ENCODE data around the gene CCDC15. TPM values are rescaled to one million over a fixed set of nuclear protein-coding genes. Genes with fewer than 3 reads are reported as not detected.

Gene CCDC15
- total and polyA plus RNA-seq, 2 donors (not counting 1 experiment from before 2014, with no cell fraction given): 1.2 to 2.3 TPM

GRCh38 chr11:124943741-124944140, 10.3 kb upstream of the CCDC15 start:
- Histone ChIP-seq H3K79me2 (ENCODE audit: control insufficient read depth, insufficient read depth, low read length) (no peaks in the 10 kb centered on the region), H3K4me3 (replicated peaks in 1 of 4; ENCODE audit: control extremely low read depth in 1 of 4, insufficient read depth in 1 of 4, low read depth in 3 of 4, low read length in 4 of 4) (no peak overlapping the region), H3K36me3 (ENCODE audit: control insufficient read depth, insufficient read depth, low read length) (no peaks in the 10 kb centered on the region), H2AFZ (ENCODE audit: low read length) (no peak overlapping the region), H3K27me3 (ENCODE audit: control insufficient read depth, insufficient read depth, low read length) (no peaks in the 10 kb centered on the region), H3K4me1 (ENCODE audit: control insufficient read depth, extremely low read depth, insufficient read depth, low read length) (peaks cover 3% of the 10 kb centered on the region), H4K20me1 (ENCODE audit: control insufficient read depth, extremely low read depth, insufficient read depth, low read length) (no peaks in the 10 kb centered on the region), H3K9me3 (ENCODE audit: control insufficient read depth, insufficient read depth, low read depth, low read length) (no peaks in the 10 kb centered on the region), H3K27ac (ENCODE audit: insufficient read depth, low read length) (no peak overlapping the region), H3K9ac (ENCODE audit: insufficient read depth, low read length) (no peak overlapping the region), H3K4me2 (ENCODE audit: extremely low read depth, insufficient read depth, low read length) (no peak overlapping the region)
- no peak for TF ChIP-seq CTCF (conservative IDR thresholded peaks at IDR 0.05 in 1 of 2, IDR thresholded peaks at IDR 0.05 in 1 of 2; ENCODE audit: low read depth in 1 of 2, low read length in 2 of 2)
- no peak for TF ChIP-seq EZH2 (IDR thresholded peaks at IDR 0.05; ENCODE audit: low read length, missing control alignments)
- DNase-seq (ENCODE audit: low read depth in 2 of 2): no peak

GRCh38 chr11:124944565-124944964, 9.4 kb upstream of the CCDC15 start:
- peaks cover 3% of the 10 kb centered on the region for H3K4me1 ChIP-seq (ENCODE audit: control insufficient read depth, extremely low read depth, insufficient read depth, low read length)
- H3K36me3 ChIP-seq (ENCODE audit: control insufficient read depth, insufficient read depth, low read length): no peaks in the 10 kb centered on the region
- no peak overlapping the region for H3K9ac ChIP-seq (ENCODE audit: insufficient read depth, low read length)
- no peaks in the 10 kb centered on the region for H4K20me1 ChIP-seq (ENCODE audit: control insufficient read depth, extremely low read depth, insufficient read depth, low read length)
- H3K27me3 ChIP-seq (ENCODE audit: control insufficient read depth, insufficient read depth, low read length): no peaks in the 10 kb centered on the region
- DNase-seq (ENCODE audit: low read depth in 2 of 2): no peak
- H3K79me2 ChIP-seq (ENCODE audit: control insufficient read depth, insufficient read depth, low read length): no peaks in the 10 kb centered on the region
- no peak overlapping the region for H2AFZ ChIP-seq (ENCODE audit: low read length)
- no peak overlapping the region for H3K4me3 ChIP-seq (replicated peaks in 1 of 4; ENCODE audit: control extremely low read depth in 1 of 4, insufficient read depth in 1 of 4, low read depth in 3 of 4, low read length in 4 of 4)
- TF ChIP-seq EZH2 (IDR thresholded peaks at IDR 0.05; ENCODE audit: low read length, missing control alignments) (no peak), CTCF (conservative IDR thresholded peaks at IDR 0.05 in 1 of 2, IDR thresholded peaks at IDR 0.05 in 1 of 2; ENCODE audit: low read depth in 1 of 2, low read length in 2 of 2) (no peak)
- H3K4me2 ChIP-seq (ENCODE audit: extremely low read depth, insufficient read depth, low read length): no peak overlapping the region
- H3K27ac ChIP-seq (ENCODE audit: insufficient read depth, low read length): no peak overlapping the region
- H3K9me3 ChIP-seq (ENCODE audit: control insufficient read depth, insufficient read depth, low read depth, low read length): no peaks in the 10 kb centered on the region

- Histone ChIP-seq H3K79me2 (ENCODE audit: control insufficient read depth, insufficient read depth, low read length) (no peaks in the 10 kb centered on the region), H3K4me1 (ENCODE audit: control insufficient read depth, extremely low read depth, insufficient read depth, low read length) (peaks cover 3% of the 10 kb centered on the region), H3K9me3 (ENCODE audit: control insufficient read depth, insufficient read depth, low read depth, low read length) (no peaks in the 10 kb centered on the region), H3K27me3 (ENCODE audit: control insufficient read depth, insufficient read depth, low read length) (no peaks in the 10 kb centered on the region), H3K4me2 (ENCODE audit: extremely low read depth, insufficient read depth, low read length) (no peak overlapping the region), H2AFZ (ENCODE audit: low read length) (no peak overlapping the region), H3K9ac (ENCODE audit: insufficient read depth, low read length) (no peak overlapping the region), H4K20me1 (ENCODE audit: control insufficient read depth, extremely low read depth, insufficient read depth, low read length) (no peaks in the 10 kb centered on the region), H3K4me3 (replicated peaks in 1 of 4; ENCODE audit: control extremely low read depth in 1 of 4, insufficient read depth in 1 of 4, low read depth in 3 of 4, low read length in 4 of 4) (no peak overlapping the region), H3K36me3 (ENCODE audit: control insufficient read depth, insufficient read depth, low read length) (no peaks in the 10 kb centered on the region), H3K27ac (ENCODE audit: insufficient read depth, low read length) (no peak overlapping the region)
- TF ChIP-seq EZH2 (IDR thresholded peaks at IDR 0.05; ENCODE audit: low read length, missing control alignments) (no peak), CTCF (conservative IDR thresholded peaks at IDR 0.05 in 1 of 2, IDR thresholded peaks at IDR 0.05 in 1 of 2; ENCODE audit: low read depth in 1 of 2, low read length in 2 of 2) (no peak)
- DNase-seq (ENCODE audit: low read depth in 2 of 2): no peak
These were observed 8.2 kb upstream of the CCDC15 start for GRCh38 chr11:124945826-124946225.
